ENCODE results near the gene BCOR. TPM values are rescaled to one million over a fixed set of nuclear protein-coding genes. Genes with fewer than 3 reads are reported as not detected.

The BCOR gene
- total RNA-seq, 2 experiments from 2014 or later: 26.1 to 26.3 TPM

DNA sequence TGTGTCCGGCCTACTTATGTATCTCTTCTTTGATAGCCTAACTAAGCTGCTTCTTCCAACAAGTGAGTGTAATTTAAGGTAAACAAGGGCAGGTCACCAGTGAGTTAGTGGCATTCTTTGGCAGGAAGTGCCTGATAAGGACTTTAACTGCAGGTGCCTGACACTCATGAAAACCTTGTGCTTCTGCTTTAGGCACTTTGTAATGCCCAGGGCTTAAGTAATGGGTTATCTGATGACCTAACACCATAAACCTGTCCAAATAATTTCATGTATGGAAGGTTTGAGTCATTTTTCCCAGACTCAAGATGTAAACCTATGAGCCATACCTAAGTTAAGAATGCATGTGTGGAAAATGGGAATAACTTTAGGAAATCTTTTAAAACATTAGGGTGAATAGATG is 43.0 kb downstream of the BCOR start:
- no peaks in the 10 kb centered on the region for H3K27me3 Mint-ChIP-seq
- CTCF ChIA-PET: no interaction called here

DNA sequence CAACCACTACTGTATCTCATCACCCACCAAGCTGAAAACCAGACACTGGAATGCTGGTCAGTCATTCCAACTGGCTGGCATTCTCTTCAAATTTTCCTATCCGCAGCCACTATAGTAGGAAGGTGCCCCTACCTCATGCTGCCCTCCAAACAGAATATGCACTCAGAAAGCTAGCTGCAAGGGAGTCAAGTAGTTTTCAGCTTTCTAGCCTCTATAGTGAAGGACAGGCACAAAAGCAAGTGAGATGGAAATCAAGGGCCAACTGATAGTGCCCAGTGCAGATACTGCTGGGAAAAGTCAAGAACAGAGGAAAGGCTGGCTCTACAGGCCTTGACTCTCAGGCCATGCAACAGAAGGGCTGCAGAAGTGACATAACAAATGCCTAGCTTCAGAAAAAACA is 47.2 kb downstream of the BCOR start:
- DNase-seq (no peak), ATAC-seq (ENCODE audit: poor library complexity) (no peak)
- ChIA-PET CTCF (no interaction called here), POLR2A (interaction anchor here (0.8 kb wide), 1 partner anchor 19 kb away, joined by 3 read pairs; no protein-coding TSS in a partner anchor)
- H3K9me3 Mint-ChIP-seq: no peaks in the 10 kb centered on the region
- peaks cover 78% of the 10 kb centered on the region for H3K36me3 Mint-ChIP-seq (ENCODE audit: low read depth)
- Histone ChIP-seq H3K27me3 (ENCODE audit: control insufficient read depth in 1 of 2, insufficient read depth in 2 of 2, low read length in 2 of 2) (no peaks in the 10 kb centered on the region), H3K4me3 (ENCODE audit: low read length) (no peak overlapping the region), H3K4me1 (ENCODE audit: insufficient read depth, low read length) (no peaks in the 10 kb centered on the region), H3K27ac (ENCODE audit: low read depth in 1 of 2, low read length in 2 of 2) (no peak overlapping the region), H3K9me3 (ENCODE audit: control insufficient read depth in 1 of 2, insufficient read depth in 1 of 2, low read length in 2 of 2) (peaks cover 14 to 27% of the 10 kb centered on the region in 2 experiments), H3K36me3 (ENCODE audit: insufficient read depth, low read length) (peaks cover 65% of the 10 kb centered on the region)
- H3K27ac Mint-ChIP-seq: no peak overlapping the region
- TF ChIP-seq, protein P1, sequence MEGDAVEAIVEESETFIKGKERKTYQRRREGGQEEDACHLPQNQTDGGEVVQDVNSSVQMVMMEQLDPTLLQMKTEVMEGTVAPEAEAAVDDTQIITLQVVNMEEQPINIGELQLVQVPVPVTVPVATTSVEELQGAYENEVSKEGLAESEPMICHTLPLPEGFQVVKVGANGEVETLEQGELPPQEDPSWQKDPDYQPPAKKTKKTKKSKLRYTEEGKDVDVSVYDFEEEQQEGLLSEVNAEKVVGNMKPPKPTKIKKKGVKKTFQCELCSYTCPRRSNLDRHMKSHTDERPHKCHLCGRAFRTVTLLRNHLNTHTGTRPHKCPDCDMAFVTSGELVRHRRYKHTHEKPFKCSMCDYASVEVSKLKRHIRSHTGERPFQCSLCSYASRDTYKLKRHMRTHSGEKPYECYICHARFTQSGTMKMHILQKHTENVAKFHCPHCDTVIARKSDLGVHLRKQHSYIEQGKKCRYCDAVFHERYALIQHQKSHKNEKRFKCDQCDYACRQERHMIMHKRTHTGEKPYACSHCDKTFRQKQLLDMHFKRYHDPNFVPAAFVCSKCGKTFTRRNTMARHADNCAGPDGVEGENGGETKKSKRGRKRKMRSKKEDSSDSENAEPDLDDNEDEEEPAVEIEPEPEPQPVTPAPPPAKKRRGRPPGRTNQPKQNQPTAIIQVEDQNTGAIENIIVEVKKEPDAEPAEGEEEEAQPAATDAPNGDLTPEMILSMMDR (IDR thresholded peaks at IDR 0.05): no peak
- no peak overlapping the region for H3K4me3 Mint-ChIP-seq
- H3K27me3 Mint-ChIP-seq: no peaks in the 10 kb centered on the region
- intact Hi-C loops (cut with DNase I, micrococcal nuclease): loop anchor here in 1 of 2 experiments (10.0 kb wide), 1 partner anchor 316 kb away; no protein-coding TSS in a partner anchor
- no peaks in the 10 kb centered on the region for H3K4me1 Mint-ChIP-seq (ENCODE audit: low read depth)

More for the DNA sequence above, 43.0 kb downstream of the BCOR start:
- peaks cover 90% of the 10 kb centered on the region for H3K36me3 Mint-ChIP-seq (ENCODE audit: low read depth)
- Histone ChIP-seq H3K27ac (ENCODE audit: low read depth in 1 of 2, low read length in 2 of 2) (no peak overlapping the region), H3K27me3 (ENCODE audit: control insufficient read depth in 1 of 2, insufficient read depth in 2 of 2, low read length in 2 of 2) (no peaks in the 10 kb centered on the region), H3K36me3 (ENCODE audit: insufficient read depth, low read length) (peaks cover 84% of the 10 kb centered on the region), H3K4me3 (ENCODE audit: low read length) (no peak overlapping the region), H3K9me3 (ENCODE audit: control insufficient read depth in 1 of 2, insufficient read depth in 1 of 2, low read length in 2 of 2) (peaks cover 9 to 27% of the 10 kb centered on the region in 2 experiments), H3K4me1 (ENCODE audit: insufficient read depth, low read length) (no peaks in the 10 kb centered on the region)
- TF ChIP-seq, protein P1 (IDR thresholded peaks at IDR 0.05): no peak
- intact Hi-C loops (cut with DNase I, micrococcal nuclease): loop anchor here in 1 of 2 experiments (5.0 to 10.0 kb wide), 2 partner anchors 42 to 320 kb away; no protein-coding TSS in a partner anchor
- POLR2A ChIA-PET: interaction anchor here (0.5 kb wide), 1 partner anchor 672 kb away, joined by 4 read pairs; no protein-coding TSS in a partner anchor
- DNase-seq: no peak
- no peak for ATAC-seq (ENCODE audit: poor library complexity)
- no peaks in the 10 kb centered on the region for H3K9me3 Mint-ChIP-seq
- H3K27ac Mint-ChIP-seq: no peak overlapping the region
- H3K4me3 Mint-ChIP-seq: no peak overlapping the region
- H3K4me1 Mint-ChIP-seq (ENCODE audit: low read depth): no peaks in the 10 kb centered on the region

DNA sequence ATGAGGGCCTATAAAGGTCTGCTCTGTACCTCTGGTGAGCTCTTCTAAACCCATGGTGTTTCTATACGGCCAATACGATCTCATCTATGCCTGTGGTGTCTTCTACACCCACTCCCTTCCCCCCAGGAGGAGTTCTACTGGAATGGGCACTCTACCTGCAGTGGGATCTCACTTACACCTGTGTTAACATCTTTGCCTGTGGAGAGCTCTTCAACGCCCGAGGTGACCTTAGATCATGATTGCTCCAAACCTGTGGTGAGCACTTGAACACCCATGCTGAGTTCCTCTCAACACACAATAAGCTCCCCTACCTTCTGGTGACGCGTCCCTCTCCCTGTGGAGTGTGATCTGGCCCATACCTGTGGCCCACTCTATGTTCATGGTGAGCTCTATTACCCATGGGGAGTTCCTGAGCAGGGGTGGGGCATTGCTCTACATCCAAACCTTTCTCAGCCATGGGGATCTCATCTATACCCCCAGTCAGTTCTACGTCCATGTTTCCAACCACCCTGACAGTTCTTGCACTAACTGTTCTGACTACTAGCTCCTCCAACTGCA is 48.6 kb downstream of the BCOR start:
- intact Hi-C loops (cut with DNase I, micrococcal nuclease): no loop called here
- no peak for DNase-seq
- no peaks in the 10 kb centered on the region for H3K27me3 ChIP-seq (ENCODE audit: control insufficient read depth in 1 of 2, insufficient read depth in 2 of 2, low read length in 2 of 2)
- CTCF ChIA-PET: no interaction called here
- Mint-ChIP-seq H3K27ac (no peak overlapping the region), H3K4me1 (ENCODE audit: low read depth) (no peaks in the 10 kb centered on the region), H3K27me3 (no peaks in the 10 kb centered on the region), H3K9me3 (no peaks in the 10 kb centered on the region), H3K4me3 (no peak overlapping the region), H3K36me3 (ENCODE audit: low read depth) (peaks cover 64% of the 10 kb centered on the region)
- TF ChIP-seq, protein P1 (IDR thresholded peaks at IDR 0.05): no peak
- H3K4me1 ChIP-seq (ENCODE audit: insufficient read depth, low read length): no peaks in the 10 kb centered on the region
- no peak for ATAC-seq (ENCODE audit: poor library complexity)
- POLR2A ChIA-PET: interaction anchor here (0.7 to 1.5 kb wide), 2 partner anchors 12 to 128 kb away, joined by 3 to 4 read pairs; no protein-coding TSS in a partner anchor
- H3K36me3 ChIP-seq (ENCODE audit: insufficient read depth, low read length): peaks cover 51% of the 10 kb centered on the region
- no peak overlapping the region for H3K4me3 ChIP-seq (ENCODE audit: low read length)
- peaks cover 18 to 27% of the 10 kb centered on the region in 2 experiments for H3K9me3 ChIP-seq (ENCODE audit: control insufficient read depth in 1 of 2, insufficient read depth in 1 of 2, low read length in 2 of 2)
- H3K27ac ChIP-seq (ENCODE audit: low read depth in 1 of 2, low read length in 2 of 2): no peak overlapping the region
